DOHH2 (cell line): ENCODE measurements around the gene ANTXR1.

Source experiments
- CTCF ChIP-seq: fragments of 200-600 bp; sonication (generic); IDR thresholded peaks from one replicate; pipeline ENCODE4 v1.5.1; 2014; ENCODE audit warnings: antibody characterized with exemption, mild to moderate bottlenecking, low read depth, low read length; ENCODE audit not compliant: poor library complexity, severe bottlenecking
- EZH2phosphoT487 ChIP-seq: fragments of 200-600 bp; sonication (generic); IDR thresholded peaks from 2 replicates; pipeline ENCODE4 v1.6.1; 2017; ENCODE audit warnings: borderline replicate concordance, mild to moderate bottlenecking, antibody characterized with exemption, low read length, moderate library complexity, mixed read lengths

GRCh38 chr2:69067026-69067630, 54.1 kb downstream of the ANTXR1 start:
- TF ChIP-seq CTCF: no peak
- no peak for TF ChIP-seq EZH2phosphoT487
